K562 (cell line): Measurements from ENCODE around the gene OR2T11. TPM values are rescaled to one million over a fixed set of nuclear protein-coding genes. Genes with fewer than 3 reads are reported as not detected.

Source experiments
- ATAC-seq: fragments of 200-7000 bp; cut with Tn5 transposase; 3 replicates; pipeline ENCODE4 v1.9.1; 2020; ENCODE audit warnings: moderate library complexity
- BruUV-seq: library from RNA; stranded (reverse); fragments of 400-500 nt; replicated peaks from 2 replicates; lab custom pipeline; 2021; lab: Mats Ljungman, UMichigan
- CTCF ChIA-PET: fragments of 300-600 bp; formaldehyde crosslinking; extraction: SDS; loops from one replicate; lab custom pipeline; 2021; ENCODE audit warnings: low intra/inter-chr PET ratio; lab: Yijun Ruan, JAX
- POLR2A ChIA-PET: fragments of 300-600, 350-650 bp; sonication (Branson Sonifier 250); formaldehyde crosslinking; extraction: SDS; loops from one replicate; lab custom pipeline; 2021; ENCODE audit warnings: antibody characterized with exemption, inconsistent platforms; lab: Yijun Ruan, JAX
- DNase-seq, 4 experiments: peaks; one replicate each; pipeline versions ENCODE4 v3.0.0 to v3.0.0-alpha.2; 2011 to 2018; ENCODE audit warnings: low spot score in 3 of 4, mixed read lengths in 3 of 4; ENCODE audit errors: extremely low read depth in 1 of 4
- FAIRE-seq: peaks from 2 replicates; lab custom pipeline; 2011; peaks lifted over from hg19 to GRCh38; lab: Jason Lieb, UNC
- H2AFZ ChIP-seq: 2 replicates; pipeline ENCODE4 v1.6.0; 2011; ENCODE audit warnings: low read depth, low read length, control low read depth, inconsistent platforms
- H3K27ac ChIP-seq: fragments of 200-600 bp; 3 replicates; pipeline ENCODE4 v1.8.0; 2011; ENCODE audit warnings: low read depth, mild to moderate bottlenecking, control low read depth, inconsistent platforms, low read length, moderate library complexity, mixed read lengths; ENCODE audit errors: extremely low read depth
- H3K27me3 ChIP-seq, 2 experiments: fragments of 300-600 bp in 1 of 2; 2 replicates in 1 of 2; 3 replicates in 1 of 2; pipeline versions ENCODE4 v1.6.0 to v1.8.0; 2011; ENCODE audit warnings: inconsistent platforms in 2 of 2, low read length in 2 of 2, mild to moderate bottlenecking in 1 of 2, mixed read lengths in 1 of 2, moderate library complexity in 1 of 2; ENCODE audit not compliant: control insufficient read depth in 2 of 2, insufficient read depth in 2 of 2
- H3K36me3 ChIP-seq: fragments of 300-600 bp; 3 replicates; pipeline ENCODE4 v1.8.0; 2011; ENCODE audit warnings: mild to moderate bottlenecking, low read length, inconsistent platforms; ENCODE audit not compliant: control insufficient read depth, insufficient read depth
- H3K4me1 ChIP-seq, 2 experiments: fragments of 200-600 bp in 1 of 2; replicated peaks in 1 of 2; 2 replicates in 1 of 2; 3 replicates in 1 of 2; pipeline versions ENCODE4 v1.5.1 to v1.8.0; 2011; ENCODE audit warnings: inconsistent platforms in 2 of 2, low read length in 2 of 2, mild to moderate bottlenecking in 1 of 2, mixed read lengths in 1 of 2, moderate library complexity in 1 of 2; ENCODE audit not compliant: control insufficient read depth in 2 of 2, insufficient read depth in 2 of 2
- H3K4me2 ChIP-seq: 2 replicates; pipeline ENCODE4 v1.6.1; 2011; ENCODE audit warnings: low read length, control low read depth, inconsistent platforms, mixed read lengths; ENCODE audit not compliant: insufficient read depth
- H3K4me3 ChIP-seq: fragments of 200-600 bp; sonication (generic), shearing (Covaris generic); 2 replicates; pipeline ENCODE4 v1.5.1; 2016; ENCODE audit warnings: control low read depth, inconsistent platforms
- H3K79me2 ChIP-seq: fragments of 200-600 bp; 3 replicates; pipeline ENCODE4 v1.8.0; 2011; ENCODE audit warnings: low read length, inconsistent platforms; ENCODE audit not compliant: control insufficient read depth, insufficient read depth
- H3K9ac ChIP-seq, 2 experiments: 2 replicates each; pipeline versions ENCODE4 v1.6.0 to v1.6.1; 2011; ENCODE audit warnings: low read depth in 2 of 2, low read length in 2 of 2, control low read depth in 1 of 2, inconsistent platforms in 1 of 2, mild to moderate bottlenecking in 1 of 2, mixed read lengths in 1 of 2; ENCODE audit not compliant: insufficient read depth in 1 of 2
- H3K9me1 ChIP-seq: one replicate; pipeline ENCODE4 v1.6.0; 2011; ENCODE audit warnings: inconsistent platforms, mild to moderate bottlenecking, low read length, moderate library complexity; ENCODE audit not compliant: control insufficient read depth, insufficient read depth
- H3K9me3 ChIP-seq: replicated peaks from 2 replicates; pipeline ENCODE4 v1.5.1; 2011; ENCODE audit warnings: low read depth, low read length, inconsistent platforms; ENCODE audit not compliant: control insufficient read depth, insufficient read depth
- H4K20me1 ChIP-seq: replicated peaks from 2 replicates; pipeline ENCODE4 v1.6.1; 2011; ENCODE audit warnings: low read length, inconsistent platforms, mixed read lengths; ENCODE audit not compliant: control insufficient read depth, insufficient read depth
- ARID1B ChIP-seq: fragments of 450-650 bp; IDR thresholded peaks from 2 replicates; pipeline ENCODE4 v1.6.1; 2016; ENCODE audit warnings: antibody characterized with exemption, mild to moderate bottlenecking, inconsistent platforms
- GTF2A2 ChIP-seq: IDR thresholded peaks from 2 replicates; pipeline ENCODE4 v1.6.1; 2016; ENCODE audit warnings: mild to moderate bottlenecking, missing genetic modification characterization, missing compliant biosample characterization
- LARP7 ChIP-seq: fragments of 450-650 bp; IDR thresholded peaks from 2 replicates; pipeline ENCODE4 v1.6.1; 2016
- NFRKB ChIP-seq: fragments of 450-650 bp; IDR thresholded peaks from 2 replicates; pipeline ENCODE4 v1.6.1; 2016; ENCODE audit warnings: low read depth
- POLR3A ChIP-seq: IDR thresholded peaks from 2 replicates; pipeline ENCODE4 v1.6.1; 2011; ENCODE audit warnings: borderline replicate concordance, mild to moderate bottlenecking, moderate library complexity; ENCODE audit not compliant: insufficient read length, insufficient read depth; ENCODE audit errors: extremely low read depth
- SAFB ChIP-seq: fragments of 200-400 bp; formaldehyde crosslinking; IDR thresholded peaks from 2 replicates; pipeline ENCODE4 v1.6.1; 2017; ENCODE audit warnings: low read depth, low read length, borderline replicate concordance
- SRSF3 ChIP-seq: fragments of 200-400 bp; formaldehyde crosslinking; IDR thresholded peaks from 2 replicates; pipeline ENCODE4 v1.6.1; 2016; ENCODE audit warnings: mild to moderate bottlenecking, low read length, moderate library complexity; ENCODE audit not compliant: insufficient read depth
- ZNF197 ChIP-seq: fragments of 200-800 bp; sonication (Bioruptor generic); IDR thresholded peaks from 2 replicates; pipeline ENCODE4 v1.6.1; 2016; ENCODE audit warnings: low read depth, missing genetic modification characterization, missing compliant biosample characterization
- ZNF695 ChIP-seq: fragments of 450-650 bp; formaldehyde crosslinking; IDR thresholded peaks from 2 replicates; pipeline ENCODE4 v1.4.0; 2020; ENCODE audit warnings: mild to moderate bottlenecking, moderate library complexity
- WGBS: fragments of 100-300 bp; shearing (Covaris generic); methylation state at CpG from one replicate; pipeline ENCODE4 v1.1.6; 2016; ENCODE audit warnings: low coverage, mixed read lengths; ENCODE audit not compliant: insufficient coverage; ENCODE audit errors: missing lambda C conversion rate; 5-methylcytosine and 5-hydroxymethylcytosine counted together
- in situ Hi-C: fragments of 300-500 bp; cut with MboI; formaldehyde crosslinking; loops from 4 replicates; pipeline ENCODE4 v1.15.0; 2018; ENCODE audit warnings: inconsistent platforms, mixed read lengths
- intact Hi-C: fragments of 100-400 bp; cut with micrococcal nuclease; formaldehyde crosslinking; loops from 2 replicates; pipeline ENCODE4 v1.14.2; 2022
- polyA plus RNA-seq, 8 experiments: library from polyadenylated mRNA; depleted of rRNA in 4 of 8; stranded (reverse) in 5 of 8; unstranded in 3 of 8; fragments of >200 nt; fragmentation: Nextera tagmentation in 2 of 8; fragmentation: Illumina TruSeq in 1 of 8; extraction: Ambion mirVana in 2 of 8; extraction: Trizol in 1 of 8; gene quantifications; 2 replicates each; pipeline versions ENCODE4 v1.2.1 to v1.2.3, GENCODE V29; 2011 to 2014; ENCODE audit warnings: inconsistent platforms in 1 of 8, missing spikeins in 1 of 8
- total RNA-seq, 7 experiments: library from RNA; depleted of rRNA in 6 of 7; stranded (reverse); fragments of >200 nt in 6 of 7; fragmentation: Illumina TruSeq in 2 of 7; extraction: Trizol in 2 of 7; gene quantifications; 2 replicates each; pipeline versions ENCODE4 v1.2.1 to v1.2.3, GENCODE V29; 2011 to 2021; ENCODE audit warnings: low replicate concordance in 1 of 7
- TF ChIP-seq, protein P1 (sequence below), 2 experiments: IDR thresholded peaks; 2 replicates each; pipeline ENCODE4 v1.6.1; 2012; ENCODE audit warnings: improper control_type of control experiment in 2 of 2, low read depth in 2 of 2, low read length in 2 of 2, borderline replicate concordance in 1 of 2

OR2T11 gene
- total and polyA plus RNA-seq, 9 of the 15 experiments (the other 6 are each of a cell fraction or from before 2014, with no cell fraction given): not detected

DNA sequence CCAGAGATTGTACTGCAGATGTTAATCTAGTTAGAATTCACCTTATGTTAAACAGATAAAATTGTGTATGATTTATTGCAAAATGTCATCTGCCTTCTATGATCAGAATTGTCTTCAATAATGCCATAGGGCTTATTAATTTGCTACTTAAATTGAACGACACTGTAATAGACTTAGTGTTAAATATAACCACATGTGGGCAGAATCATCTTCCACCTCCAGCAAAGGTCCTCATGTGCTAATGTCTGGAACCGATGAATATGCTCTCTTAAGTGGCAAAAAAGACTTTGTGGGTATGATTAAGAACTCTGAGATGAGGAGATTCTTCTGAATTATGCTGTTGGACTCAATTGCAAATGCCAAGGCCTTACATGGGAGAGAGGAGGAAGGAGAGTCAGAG, 4.3 kb downstream of the OR2T11 start:
- in situ Hi-C loops: no loop called here
- no peaks in the 10 kb centered on the region for H4K20me1 ChIP-seq
- no peaks in the 10 kb centered on the region for H3K9me1 ChIP-seq
- ChIA-PET CTCF (no interaction called here), POLR2A (interaction anchor here (0.6 kb wide), 1 partner anchor 216 kb away, joined by 3 read pairs; no protein-coding TSS in a partner anchor)
- intact Hi-C loops: no loop called here
- no peak overlapping the region for H2AFZ ChIP-seq
- FAIRE-seq (no peak), DNase-seq (no peak), ATAC-seq (no peak)
- no peaks in the 10 kb centered on the region for H3K27me3 ChIP-seq
- H3K79me2 ChIP-seq: no peaks in the 10 kb centered on the region
- no peaks in the 10 kb centered on the region for H3K4me1 ChIP-seq
- H3K4me3 ChIP-seq: no peak overlapping the region
- WGBS: 0% methylated on average over 2 of the region's 2 CpGs
- BruUV-seq: no TSS peak
- no peaks in the 10 kb centered on the region for H3K9me3 ChIP-seq
- no peaks in the 10 kb centered on the region for H3K36me3 ChIP-seq
- H3K4me2 ChIP-seq: no peak overlapping the region
- H3K27ac ChIP-seq: no peak overlapping the region
- H3K9ac ChIP-seq: no peak overlapping the region
- no peak for TF ChIP-seq NFRKB
- TF ChIP-seq LARP7: no peak
- no peak for TF ChIP-seq SRSF3
- TF ChIP-seq, protein P1, sequence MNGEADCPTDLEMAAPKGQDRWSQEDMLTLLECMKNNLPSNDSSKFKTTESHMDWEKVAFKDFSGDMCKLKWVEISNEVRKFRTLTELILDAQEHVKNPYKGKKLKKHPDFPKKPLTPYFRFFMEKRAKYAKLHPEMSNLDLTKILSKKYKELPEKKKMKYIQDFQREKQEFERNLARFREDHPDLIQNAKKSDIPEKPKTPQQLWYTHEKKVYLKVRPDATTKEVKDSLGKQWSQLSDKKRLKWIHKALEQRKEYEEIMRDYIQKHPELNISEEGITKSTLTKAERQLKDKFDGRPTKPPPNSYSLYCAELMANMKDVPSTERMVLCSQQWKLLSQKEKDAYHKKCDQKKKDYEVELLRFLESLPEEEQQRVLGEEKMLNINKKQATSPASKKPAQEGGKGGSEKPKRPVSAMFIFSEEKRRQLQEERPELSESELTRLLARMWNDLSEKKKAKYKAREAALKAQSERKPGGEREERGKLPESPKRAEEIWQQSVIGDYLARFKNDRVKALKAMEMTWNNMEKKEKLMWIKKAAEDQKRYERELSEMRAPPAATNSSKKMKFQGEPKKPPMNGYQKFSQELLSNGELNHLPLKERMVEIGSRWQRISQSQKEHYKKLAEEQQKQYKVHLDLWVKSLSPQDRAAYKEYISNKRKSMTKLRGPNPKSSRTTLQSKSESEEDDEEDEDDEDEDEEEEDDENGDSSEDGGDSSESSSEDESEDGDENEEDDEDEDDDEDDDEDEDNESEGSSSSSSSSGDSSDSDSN (IDR thresholded peaks at IDR 0.05; ENCODE audit: borderline replicate concordance in 1 of 2, low read depth in 2 of 2, low read length in 2 of 2): no peak
- TF ChIP-seq ARID1B: no peak
- no peak for TF ChIP-seq GTF2A2 (tag)
- no peak for TF ChIP-seq SAFB
- TF ChIP-seq POLR3A: no peak
- TF ChIP-seq ZNF695 (CRISPR knock-in tag): no peak
- no peak for TF ChIP-seq ZNF197 (CRISPR knock-in tag)
